IMR-90 (cell line): Measurements from ENCODE around the gene EIF4A2. TPM values are rescaled to one million over a fixed set of nuclear protein-coding genes. Genes with fewer than 3 reads are reported as not detected.
A peak's percentile ranks its signal among the peaks of the same experiment; 100 is the strongest.

ENCODE experiments used
- ATAC-seq: fragments of 200-7000 bp; cut with Tn5 transposase; 2 replicates; pipeline ENCODE4 v1.9.1; 2020; ENCODE audit warnings: low read depth, mild to moderate bottlenecking, moderate library complexity
- BruUV-seq: library from RNA; stranded (reverse); fragments of 400-500 nt; replicated peaks from 2 replicates; lab custom pipeline; 2021; lab: Mats Ljungman, UMichigan
- CTCF ChIA-PET: fragments of 300-600 bp; formaldehyde crosslinking; extraction: SDS; loops from one replicate; lab custom pipeline; 2021; ENCODE audit warnings: antibody characterized with exemption; lab: Yijun Ruan, JAX
- POLR2A ChIA-PET: fragments of 300-600 bp; sonication (Branson Sonifier 250); formaldehyde crosslinking; loops from one replicate; lab custom pipeline; 2022; ENCODE audit warnings: antibody characterized with exemption; ENCODE audit not compliant: unreplicated experiment; lab: Charles Lee
- DNase-seq: peaks from one replicate; pipeline ENCODE4 v3.0.0; 2013
- H2AFZ ChIP-seq: replicated peaks from 2 replicates; pipeline ENCODE3; 2013; ENCODE audit warnings: low read length, mild to moderate bottlenecking; ENCODE audit not compliant: poor library complexity
- H2AK5ac ChIP-seq: 2 replicates; pipeline ENCODE4 v1.6.1; 2013; ENCODE audit warnings: low read depth, low read length, inconsistent platforms
- H2AK9ac ChIP-seq: replicated peaks from 2 replicates; pipeline ENCODE3; 2013; ENCODE audit warnings: mild to moderate bottlenecking, low read depth, low read length, moderate library complexity; ENCODE audit not compliant: poor library complexity
- H2BK120ac ChIP-seq: 2 replicates; pipeline ENCODE4 v1.6.1; 2013; ENCODE audit warnings: low read depth, low read length, inconsistent platforms
- H2BK15ac ChIP-seq: 3 replicates; pipeline ENCODE4 v1.6.1; 2013; ENCODE audit warnings: low read depth, low read length, inconsistent platforms
- H2BK20ac ChIP-seq: 2 replicates; pipeline ENCODE4 v1.6.1; 2013; ENCODE audit warnings: low read depth, mild to moderate bottlenecking, inconsistent platforms, low read length, moderate library complexity
- H2BK5ac ChIP-seq: 2 replicates; pipeline ENCODE4 v1.6.1; 2013; ENCODE audit warnings: mild to moderate bottlenecking, low read depth, low read length, inconsistent platforms; ENCODE audit not compliant: poor library complexity, severe bottlenecking
- H3K14ac ChIP-seq: replicated peaks from 2 replicates; pipeline ENCODE4 v1.6.1; 2013; ENCODE audit warnings: low read depth, low read length, inconsistent platforms
- H3K18ac ChIP-seq: 2 replicates; pipeline ENCODE4 v1.6.1; 2013; ENCODE audit warnings: low read depth, low read length, control low read depth
- H3K23ac ChIP-seq: 2 replicates; pipeline ENCODE4 v1.6.1; 2013; ENCODE audit warnings: low read depth, low read length, inconsistent platforms
- H3K27ac ChIP-seq: 2 replicates; pipeline ENCODE4 v1.5.1; 2013; ENCODE audit warnings: mild to moderate bottlenecking, control low read depth, low read length; ENCODE audit not compliant: insufficient read depth
- H3K27me3 ChIP-seq: 2 replicates; pipeline ENCODE4 v1.6.1; 2013; ENCODE audit warnings: low read length; ENCODE audit not compliant: control insufficient read depth, insufficient read depth
- H3K36me3 ChIP-seq: 2 replicates; pipeline ENCODE4 v1.6.1; 2013; ENCODE audit warnings: low read length, mixed read lengths; ENCODE audit not compliant: control insufficient read depth, insufficient read depth
- H3K4ac ChIP-seq: 2 replicates; pipeline ENCODE4 v1.6.1; 2013; ENCODE audit warnings: low read depth, low read length, inconsistent platforms
- H3K4me1 ChIP-seq: 2 replicates; pipeline ENCODE4 v1.6.1; 2013; ENCODE audit warnings: low read length, mixed read lengths; ENCODE audit not compliant: control insufficient read depth, insufficient read depth
- H3K4me2 ChIP-seq: 2 replicates; pipeline ENCODE4 v1.6.1; 2013; ENCODE audit warnings: low read depth, mild to moderate bottlenecking, control low read depth, low read length, moderate library complexity
- H3K4me3 ChIP-seq: 2 replicates; pipeline ENCODE4 v1.5.1; 2013; ENCODE audit warnings: low read depth, mild to moderate bottlenecking, control low read depth, low read length, moderate library complexity; ENCODE audit not compliant: insufficient read depth
- H3K56ac ChIP-seq: 2 replicates; pipeline ENCODE4 v1.6.1; 2013; ENCODE audit warnings: low read length, inconsistent platforms; ENCODE audit not compliant: insufficient read depth; ENCODE audit errors: extremely low read depth
- H3K79me1 ChIP-seq, 2 experiments: 2 replicates each; pipeline ENCODE4 v1.6.1; 2013; ENCODE audit warnings: low read length in 2 of 2, inconsistent platforms in 1 of 2, low read depth in 1 of 2
- H3K9ac ChIP-seq: 2 replicates; pipeline ENCODE4 v1.6.1; 2013; ENCODE audit warnings: low read depth, low read length, control low read depth
- H3K9me1 ChIP-seq: 2 replicates; pipeline ENCODE4 v1.6.1; 2013; ENCODE audit warnings: low read length, inconsistent platforms; ENCODE audit not compliant: insufficient read depth
- H3K9me3 ChIP-seq: 2 replicates; pipeline ENCODE4 v1.6.1; 2013; ENCODE audit warnings: low read length; ENCODE audit not compliant: control insufficient read depth, insufficient read depth
- H4K20me1 ChIP-seq: 2 replicates; pipeline ENCODE4 v1.6.1; 2013; ENCODE audit warnings: low read length, inconsistent platforms; ENCODE audit not compliant: insufficient read depth
- H4K5ac ChIP-seq: 2 replicates; pipeline ENCODE4 v1.6.1; 2013; ENCODE audit warnings: mild to moderate bottlenecking, low read depth, low read length, control low read depth
- H4K8ac ChIP-seq, 2 experiments: 2 replicates each; pipeline ENCODE4 v1.6.1; 2013; ENCODE audit warnings: low read depth in 2 of 2, low read length in 2 of 2, control low read depth in 1 of 2, inconsistent platforms in 1 of 2
- H4K91ac ChIP-seq: 2 replicates; pipeline ENCODE4 v1.6.1; 2013; ENCODE audit warnings: low read depth, low read length, inconsistent platforms; ENCODE audit not compliant: insufficient read depth
- NFE2L2 ChIP-seq: fragments of 150-350 bp; IDR thresholded peaks from 2 replicates; pipeline ENCODE4 v1.6.1; 2016; ENCODE audit warnings: low read depth, mild to moderate bottlenecking, low read length
- WGBS, 2 experiments: methylation state at CpG; one replicate each; pipeline versions ENCODE4 v1.1.5 to v1.1.7; 2013; ENCODE audit warnings: missing lambda C conversion rate in 2 of 2; ENCODE audit not compliant: insufficient read length in 1 of 2; ENCODE audit errors: extremely low coverage in 2 of 2; 5-methylcytosine and 5-hydroxymethylcytosine counted together
- dilution Hi-C: fragments of 300-500 bp; cut with HindIII; formaldehyde crosslinking; loops from one replicate; pipeline ENCODE4 v1.14.3; 2018; ENCODE audit warnings: low sequenced_read_pairs; ENCODE audit not compliant: unreplicated experiment
- in situ Hi-C: fragments of 300-500 bp; cut with MboI; formaldehyde crosslinking; loops from 3 replicates; pipeline ENCODE4 v1.14.3; 2019; ENCODE audit warnings: low sequenced_read_pairs, inconsistent platforms, mixed read lengths
- intact Hi-C: fragments of 100-400 bp; cut with micrococcal nuclease; formaldehyde crosslinking; loops from 2 replicates; pipeline ENCODE4 v1.10.0; 2022
- polyA plus RNA-seq, 3 experiments: library from polyadenylated mRNA; depleted of rRNA; stranded (reverse); fragments of >200 nt; gene quantifications; 2 replicates each; pipeline ENCODE4 v1.2.3, GENCODE V29; 2012; ENCODE audit warnings: low replicate concordance in 1 of 3
- total RNA-seq: library from RNA; depleted of rRNA; stranded (reverse); fragments of >200 nt; gene quantifications from 2 replicates; pipeline ENCODE4 v1.2.3, GENCODE V29; 2012

Gene EIF4A2
- total and polyA plus RNA-seq, 2 of the 4 experiments (the other 2 are of a cell fraction) = 310 to 320 TPM

DNA sequence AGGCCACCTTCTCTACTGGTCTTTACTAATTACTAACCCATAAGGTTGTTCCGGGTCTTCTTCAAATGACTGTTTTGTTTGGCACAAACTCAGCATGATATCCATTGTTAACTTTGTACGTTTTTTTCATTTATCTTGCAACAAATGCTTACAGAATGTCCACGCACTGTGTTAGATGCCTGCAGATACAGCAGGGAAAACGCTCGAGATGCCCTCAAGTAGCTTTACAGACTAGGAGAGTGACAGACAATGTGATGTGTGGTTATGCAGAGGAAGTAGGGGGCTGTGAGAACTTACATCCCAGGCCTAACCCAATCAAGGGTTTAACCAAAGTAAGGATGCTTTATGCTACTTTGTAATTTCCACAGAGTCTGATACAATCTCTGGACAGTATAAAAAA, 23.9 kb downstream of the EIF4A2 start:
- TF ChIP-seq NFE2L2 = no peak
- no peak overlapping the region for H3K56ac ChIP-seq
- no peak overlapping the region for H3K4me3 ChIP-seq
- WGBS, 2 experiments = 80% methylated on average over 1 of the region's 5 CpGs; no CpG with 5 or more reads in 1 of the 2 experiments
- no peaks in the 10 kb centered on the region for H3K27me3 ChIP-seq
- peaks cover 9 to 25% of the 10 kb centered on the region in 2 experiments for H3K79me1 ChIP-seq
- 0 out of 2 replicates have a peak, but pooled peaks cover 4% of the 10 kb centered on the region for H3K9me1 ChIP-seq
- ChIA-PET CTCF (no interaction called here), POLR2A (interaction anchor here (0.8 kb wide), 1 partner anchor 24 kb away, joined by 3 read pairs; the partner anchor contains the start of gene EIF4A2)
- H4K91ac ChIP-seq = peak overlapping the region; percentile 95; the same call in 1 of the 2 replicates
- H2BK120ac ChIP-seq = no peak overlapping the region
- H2BK5ac ChIP-seq = no peak overlapping the region
- H2AFZ ChIP-seq = peak overlapping the region; percentile 92
- H2AK5ac ChIP-seq = 0 out of 2 replicates have a peak overlapping the region, but pooled peaks have one; percentile 72
- H3K4me1 ChIP-seq = no peaks in the 10 kb centered on the region
- H3K23ac ChIP-seq = peak overlapping the region; percentile 26; the same call in 1 of the 2 replicates
- peak overlapping the region; percentile 83; the same call in 1 of the 2 replicates for H3K4me2 ChIP-seq
- no peak overlapping the region for H3K9ac ChIP-seq
- BruUV-seq = no TSS peak
- peak overlapping the region; percentile 98 for H4K8ac ChIP-seq
- DNase-seq (no peak), ATAC-seq (no peak)
- peak overlapping the region; percentile 45; the same call in 1 of the 2 replicates for H4K5ac ChIP-seq
- intact Hi-C loops (no loop called here), in situ Hi-C loops (loop anchor here (25.0 kb wide), 1 partner anchor 820 kb away; no protein-coding TSS in a partner anchor), dilution Hi-C loops (no loop called here)
- no peaks in the 10 kb centered on the region for H4K20me1 ChIP-seq
- H2BK20ac ChIP-seq = no peak overlapping the region
- no peak overlapping the region for H2AK9ac ChIP-seq
- H2BK15ac ChIP-seq = no peak overlapping the region
- no peak overlapping the region for H3K27ac ChIP-seq
- peaks cover 1% of the 10 kb centered on the region; the same call in 1 of the 2 replicates for H3K36me3 ChIP-seq
- no peak overlapping the region for H3K18ac ChIP-seq
- no peaks in the 10 kb centered on the region for H3K9me3 ChIP-seq
- peak overlapping the region; percentile 92 for H3K4ac ChIP-seq
- peak overlapping the region; percentile 31; the same call in 1 of the 2 replicates for H3K14ac ChIP-seq
